ENCODE results near the gene ARHGEF10L.
"Not testable (repeated sequence)": the region's sequence is repeated elsewhere in the genome, so short reads cannot be mapped to it uniquely, and the experiment has no call there.

Gene ARHGEF10L

GRCh38 chr1:17612831-17613230 lies 73.3 kb downstream of the ARHGEF10L start:
- DNase-seq (ENCODE audit: low read depth) = no peak

GRCh38 chr1:17614586-17614985 lies 75.1 kb downstream of the ARHGEF10L start:
- no peak for DNase-seq (ENCODE audit: low read depth)

GRCh38 chr1:17615157-17615556 lies 75.7 kb downstream of the ARHGEF10L start:
- DNase-seq (ENCODE audit: low read depth) = no peak

- DNase-seq (ENCODE audit: low read depth) = no peak
Observed at GRCh38 chr1:17615959-17616358, 76.5 kb downstream of the ARHGEF10L start.

- DNase-seq (ENCODE audit: low read depth) = no peak
Observed at GRCh38 chr1:17616731-17617279, 77.3 kb downstream of the ARHGEF10L start.

- no peak for DNase-seq (ENCODE audit: low read depth)
Observed at GRCh38 chr1:17617787-17618557, 78.5 kb downstream of the ARHGEF10L start.

- no peak for DNase-seq (ENCODE audit: low read depth)
Observed at GRCh38 chr1:17618558-17619247, 79.2 kb downstream of the ARHGEF10L start.

- DNase-seq (ENCODE audit: low read depth) = no peak
Observed at GRCh38 chr1:17620448-17620847, 81.0 kb downstream of the ARHGEF10L start.

- no peak for DNase-seq (ENCODE audit: low read depth)
Observed at GRCh38 chr1:17621691-17622090, 82.2 kb downstream of the ARHGEF10L start.

- DNase-seq (ENCODE audit: low read depth) = no peak
Observed at GRCh38 chr1:17622823-17623222, 83.3 kb downstream of the ARHGEF10L start.

GRCh38 chr1:17624611-17625233 lies 85.2 kb downstream of the ARHGEF10L start:
- DNase-seq (ENCODE audit: low read depth) = no peak

- no peak for DNase-seq (ENCODE audit: low read depth)
Observed at GRCh38 chr1:17627239-17628052, 87.9 kb downstream of the ARHGEF10L start.

- DNase-seq (ENCODE audit: low read depth) = not testable (repeated sequence)
Observed at GRCh38 chr1:17629046-17629445, 89.5 kb downstream of the ARHGEF10L start.

GRCh38 chr1:17629460-17629859 lies 90.0 kb downstream of the ARHGEF10L start:
- DNase-seq (ENCODE audit: low read depth) = no peak

GRCh38 chr1:17630048-17630830 lies 90.7 kb downstream of the ARHGEF10L start:
- DNase-seq (ENCODE audit: low read depth) = no peak

GRCh38 chr1:17630986-17631385 lies 91.5 kb downstream of the ARHGEF10L start:
- no peak for DNase-seq (ENCODE audit: low read depth)

- DNase-seq (ENCODE audit: low read depth) = no peak
Observed at GRCh38 chr1:17631410-17631809, 91.9 kb downstream of the ARHGEF10L start.

- DNase-seq (ENCODE audit: low read depth) = no peak
Observed at GRCh38 chr1:17632106-17632505, 92.6 kb downstream of the ARHGEF10L start.

- DNase-seq (ENCODE audit: low read depth) = no peak
Observed at GRCh38 chr1:17632541-17633184, 93.2 kb downstream of the ARHGEF10L start.

- DNase-seq (ENCODE audit: low read depth) = peak; percentile 66
Observed at GRCh38 chr1:17633654-17634053, 94.2 kb downstream of the ARHGEF10L start.

- DNase-seq (ENCODE audit: low read depth) = no peak
Observed at GRCh38 chr1:17635276-17635675, 95.8 kb downstream of the ARHGEF10L start.

All from GM04503 (cell line).